ENCODE data around the gene NLGN1. TPM values are rescaled to one million over a fixed set of nuclear protein-coding genes. Genes with fewer than 3 reads are reported as not detected.

Gene NLGN1
- total and polyA plus RNA-seq, 2 of the 8 experiments (the other 6 are each of a cell fraction or from before 2014, with no cell fraction given): 7.8 to 14.8 TPM

DNA sequence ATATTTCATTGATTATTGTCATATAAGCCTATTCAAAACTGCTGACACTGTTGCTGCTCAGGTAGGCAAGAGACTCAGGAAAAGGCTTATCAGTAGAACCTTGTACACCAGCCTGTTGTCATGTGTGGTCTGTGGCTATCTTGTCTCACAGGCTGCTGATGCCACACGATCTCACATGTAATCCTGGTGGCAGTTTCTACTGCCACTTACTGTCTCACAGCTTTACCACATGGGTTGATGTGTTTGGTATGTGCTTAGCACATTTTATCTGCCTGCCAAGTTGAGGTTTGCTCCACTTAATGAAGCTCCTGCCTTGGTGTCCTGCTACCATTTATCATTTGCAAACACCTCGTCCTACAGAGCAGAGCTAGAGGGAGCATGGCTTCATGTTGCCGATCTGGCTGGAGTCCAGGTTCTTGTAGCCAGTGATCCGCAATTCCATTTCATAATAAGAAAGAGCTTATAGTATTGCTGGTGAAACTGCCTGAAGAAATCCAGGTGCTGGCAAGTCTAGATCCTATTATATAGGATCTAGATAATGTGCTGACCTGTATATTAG lies 637.9 kb downstream of the NLGN1 start:
- Histone ChIP-seq H3K4me3 (ENCODE audit: extremely low read depth in 1 of 4, insufficient read depth in 2 of 4, low read depth in 3 of 4, low read length in 4 of 4) (no peak overlapping the region), H3K56ac (replicated peaks; ENCODE audit: insufficient read length, low read depth, low read length) (no peak overlapping the region), H3K4me2 (ENCODE audit: insufficient read depth in 1 of 2, low read depth in 2 of 2, low read length in 2 of 2) (no peak overlapping the region), H3K23ac (ENCODE audit: insufficient read length) (no peak overlapping the region), H3K4ac (replicated peaks; ENCODE audit: insufficient read length, low read depth, low read length) (no peak overlapping the region), H4K91ac (replicated peaks; ENCODE audit: insufficient read length, low read length) (no peak overlapping the region), H4K8ac (ENCODE audit: extremely low read depth, insufficient read depth, low read length) (no peak overlapping the region), H3K9ac (replicated peaks in 1 of 4; ENCODE audit: extremely low read depth in 1 of 4, low read depth in 3 of 4, low read length in 3 of 4) (no peak overlapping the region), H3K27ac (ENCODE audit: low read depth, low read length) (no peak overlapping the region; the same call in 1 of the 2 replicates), H3K27me3 (replicated peaks in 1 of 4; ENCODE audit: control insufficient read depth in 3 of 4, extremely low read depth in 1 of 4, insufficient read depth in 3 of 4, low read length in 3 of 4) (no peaks in the 10 kb centered on the region), H2BK15ac (ENCODE audit: low read length) (no peak overlapping the region), H3K79me1 (ENCODE audit: low read depth, low read length) (no peaks in the 10 kb centered on the region), H3K4me1 (replicated peaks in 1 of 4; ENCODE audit: control insufficient read depth in 3 of 4, insufficient read depth in 4 of 4, low read length in 3 of 4) (no peaks in the 10 kb centered on the region), H2BK20ac (ENCODE audit: low read length) (no peak overlapping the region), H2BK5ac (ENCODE audit: low read depth, low read length) (no peak overlapping the region), H3K18ac (ENCODE audit: extremely low read depth, low read length) (no peak overlapping the region), H2AFZ (ENCODE audit: low read length) (no peak overlapping the region), H4K5ac (ENCODE audit: insufficient read length, low read depth, low read length) (no peak overlapping the region), H4K20me1 (replicated peaks in 1 of 2; ENCODE audit: control insufficient read depth in 1 of 2, insufficient read depth in 2 of 2, low read length in 2 of 2) (no peaks in the 10 kb centered on the region), H3K9me3 (ENCODE audit: insufficient read depth in 2 of 2, low read depth in 1 of 2, low read length in 1 of 2) (0 out of 4 replicates have a peak, but pooled peaks cover 0 to 2% of the 10 kb centered on the region in 2 experiments), H2BK12ac (ENCODE audit: low read depth, low read length) (no peak overlapping the region), H2AK5ac (ENCODE audit: low read depth, low read length) (no peak overlapping the region), H3K79me2 (ENCODE audit: control insufficient read depth in 1 of 2, insufficient read depth in 2 of 2, low read length in 2 of 2) (no peaks in the 10 kb centered on the region), H2BK120ac (replicated peaks; ENCODE audit: low read depth, low read length) (no peak overlapping the region), H3K23me2 (ENCODE audit: low read depth, low read length) (no peaks in the 10 kb centered on the region), H3K14ac (ENCODE audit: insufficient read length) (no peak overlapping the region), H3K36me3 (ENCODE audit: control insufficient read depth in 2 of 4, insufficient read depth in 4 of 4, low read length in 3 of 4) (no peaks in the 10 kb centered on the region)
- FAIRE-seq (no peak), DNase-seq (ENCODE audit: low read depth in 1 of 2, low spot score in 2 of 2) (no peak)
- TF ChIP-seq NANOG (IDR thresholded peaks at IDR 0.05; ENCODE audit: insufficient read depth, low read depth, low read length, poor library complexity, severe bottlenecking) (no peak), HDAC6 (IDR thresholded peaks at IDR 0.05; ENCODE audit: low read depth, low read length) (no peak)
- CTCF ChIA-PET (ENCODE audit: partially characterized antibody): interaction anchor here (0.7 to 1.2 kb wide), 2 partner anchors 14 to 589 kb away, joined by 3 to 4 read pairs; no protein-coding TSS in a partner anchor
- 77% methylated on average over 4 of the region's 4 CpGs; no CpG with 5 or more reads in 1 of the 2 experiments for WGBS, 2 experiments (ENCODE audit: extremely low coverage in 1 of 2, insufficient coverage in 1 of 2, insufficient read length in 1 of 2, insufficient replicate concordance in 2 of 2, low coverage in 1 of 2, low lambda C conversion rate in 2 of 2, missing lambda C conversion rate in 1 of 2)
- POLR2A ChIA-PET (ENCODE audit: partially characterized antibody): no interaction called here
